Neural cell (in vitro differentiated cells): ENCODE measurements around the gene PARVB. TPM values are rescaled to one million over a fixed set of nuclear protein-coding genes. Genes with fewer than 3 reads are reported as not detected.

Source experiments
- H2AFZ ChIP-seq: fragments of 200-600, 300-800 bp; sonication (generic), shearing (Covaris generic); 2 replicates; pipeline ENCODE4 v1.6.0; 2014; ENCODE audit warnings: low read depth, mild to moderate bottlenecking, antibody characterized with exemption, low read length, moderate library complexity
- H3F3A ChIP-seq: fragments of 200-600 bp; shearing (Covaris generic); 2 replicates; pipeline ENCODE4 v1.6.1; 2016; ENCODE audit warnings: mild to moderate bottlenecking, moderate library complexity, mixed read lengths, antibody characterized with exemption, low read length; ENCODE audit not compliant: insufficient read depth, poor library complexity, severe bottlenecking
- H3K27ac ChIP-seq: fragments of 200-600, 300-800 bp; sonication (generic), shearing (Covaris generic); 2 replicates; pipeline ENCODE4 v1.5.1; 2014; ENCODE audit warnings: mild to moderate bottlenecking, low read length, moderate library complexity
- H3K27me3 ChIP-seq: fragments of 300-800, 200-600 bp; sonication (generic), shearing (Covaris generic); 2 replicates; pipeline ENCODE4 v1.6.0; 2014; ENCODE audit warnings: mild to moderate bottlenecking, low read depth, low read length, moderate library complexity; ENCODE audit not compliant: insufficient read depth
- H3K36me3 ChIP-seq: fragments of 300-800, 200-600 bp; sonication (generic), shearing (Covaris generic); 2 replicates; pipeline ENCODE4 v1.5.1; 2014; ENCODE audit warnings: mild to moderate bottlenecking, antibody characterized with exemption, low read length, moderate library complexity; ENCODE audit not compliant: insufficient read depth
- H3K4me2 ChIP-seq: fragments of 300-800, 200-600 bp; sonication (generic), shearing (Covaris generic); 2 replicates; pipeline ENCODE4 v1.6.0; 2014; ENCODE audit warnings: mild to moderate bottlenecking, low read length
- H3K4me3 ChIP-seq: fragments of 300-800, 200-600 bp; sonication (generic), shearing (Covaris generic); 2 replicates; pipeline ENCODE4 v1.5.1; 2014; ENCODE audit warnings: mild to moderate bottlenecking, low read length, moderate library complexity
- H3K79me2 ChIP-seq: fragments of 200-600 bp; shearing (Covaris generic); replicated peaks from 2 replicates; pipeline ENCODE4 v1.6.0; 2014; ENCODE audit warnings: mild to moderate bottlenecking, low read length, moderate library complexity; ENCODE audit not compliant: insufficient read depth
- H3K9ac ChIP-seq: fragments of 300-800, 200-600 bp; sonication (generic), shearing (Covaris generic); 2 replicates; pipeline ENCODE4 v1.6.1; 2016; ENCODE audit warnings: mild to moderate bottlenecking, low read length, mixed read lengths
- H3K9me2 ChIP-seq: fragments of 200-600 bp; shearing (Covaris generic); 2 replicates; pipeline ENCODE4 v1.6.1; 2016; ENCODE audit warnings: mild to moderate bottlenecking, low read length, mixed read lengths; ENCODE audit not compliant: insufficient read depth
- H3K9me3 ChIP-seq: fragments of 200-600, 300-800 bp; sonication (generic), shearing (Covaris generic); 2 replicates; pipeline ENCODE4 v1.6.1; 2016; ENCODE audit warnings: mild to moderate bottlenecking, mixed run types, low read length, moderate library complexity, mixed read lengths
- H4K20me1 ChIP-seq: fragments of 200-600 bp; shearing (Covaris generic); 2 replicates; pipeline ENCODE4 v1.6.1; 2016; ENCODE audit warnings: mild to moderate bottlenecking, mixed run types; ENCODE audit not compliant: insufficient read depth
- EP300 ChIP-seq: fragments of 450-650 bp; conservative IDR thresholded peaks from 2 replicates; pipeline ENCODE4 v1.6.1; 2014; ENCODE audit warnings: antibody characterized with exemption, mild to moderate bottlenecking, moderate library complexity; ENCODE audit not compliant: poor library complexity, severe bottlenecking
- EZH2 ChIP-seq: fragments of 200-600, 300-800 bp; shearing (Covaris generic), sonication (generic); IDR thresholded peaks from 2 replicates; pipeline ENCODE4 v1.6.1; 2014; ENCODE audit warnings: antibody characterized with exemption, low read length, borderline replicate concordance, mild to moderate bottlenecking; ENCODE audit not compliant: insufficient read depth, poor library complexity, severe bottlenecking
- MXI1 ChIP-seq: fragments of 450-650 bp; conservative IDR thresholded peaks from 2 replicates; pipeline ENCODE4 v1.6.1; 2014; ENCODE audit warnings: antibody characterized with exemption, mild to moderate bottlenecking; ENCODE audit not compliant: poor library complexity, severe bottlenecking
- POLR2AphosphoS5 ChIP-seq: IDR thresholded peaks from 2 replicates; pipeline ENCODE4 v1.6.1; 2012
- RAD21 ChIP-seq: fragments of 450-650 bp; conservative IDR thresholded peaks from 2 replicates; pipeline ENCODE4 v1.6.1; 2014; ENCODE audit warnings: antibody characterized with exemption, mild to moderate bottlenecking, moderate library complexity
- SMC3 ChIP-seq: fragments of 450-650 bp; conservative IDR thresholded peaks from 2 replicates; pipeline ENCODE4 v1.6.1; 2014; ENCODE audit warnings: antibody characterized with exemption, mild to moderate bottlenecking, moderate library complexity; ENCODE audit not compliant: poor library complexity
- TAF1 ChIP-seq: IDR thresholded peaks from 2 replicates; pipeline ENCODE4 v1.6.1; 2012; ENCODE audit warnings: low read depth
- polyA plus RNA-seq: library from polyadenylated mRNA; depleted of rRNA; stranded (reverse); fragments of >200 nt; gene quantifications from 2 replicates; pipeline ENCODE4 v1.2.3, GENCODE V29; 2014
- TF ChIP-seq, protein P1 (sequence below): fragments of 450-650 bp; IDR thresholded peaks from 2 replicates; pipeline ENCODE4 v1.5.1; 2014; ENCODE audit warnings: antibody characterized with exemption, mild to moderate bottlenecking, moderate library complexity; ENCODE audit not compliant: poor library complexity, severe bottlenecking
- TF ChIP-seq, protein P2 (sequence below): IDR thresholded peaks from 2 replicates; pipeline ENCODE4 v1.6.1; 2012; ENCODE audit warnings: borderline replicate concordance

PARVB gene
- polyA plus RNA-seq, 1 donor from 2014 or later = 1.2 TPM

DNA sequence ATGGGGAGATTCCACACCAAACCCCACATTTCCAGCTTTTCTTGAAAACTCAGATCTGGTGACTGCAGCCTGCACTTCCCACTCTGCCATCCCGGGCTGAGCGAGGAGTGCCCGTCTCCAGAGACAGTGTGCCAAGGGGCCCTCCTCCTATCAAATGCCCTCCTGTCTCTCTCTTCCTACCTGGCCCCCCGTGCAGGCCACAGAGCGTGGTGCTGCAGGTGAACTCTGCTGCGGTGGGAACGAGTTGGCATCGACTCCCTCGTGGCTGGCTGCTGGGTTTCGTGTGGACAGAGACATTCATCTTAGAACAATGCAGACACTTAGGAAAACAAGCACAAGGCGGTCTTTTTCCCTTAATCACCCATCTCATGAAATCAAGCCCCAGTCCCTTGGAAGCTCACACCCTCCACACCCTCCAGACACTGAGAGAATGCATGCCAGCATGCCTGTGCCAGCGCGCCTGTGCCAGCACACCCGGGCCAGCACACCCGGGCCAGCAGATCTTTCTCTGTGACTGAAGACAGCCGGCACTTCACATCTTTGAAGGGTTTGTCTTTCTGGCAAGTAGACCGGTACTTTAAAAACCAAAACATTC lies 65.0 kb downstream of the PARVB start:
- Histone ChIP-seq H3K4me3 (no peak overlapping the region), H3K36me3 (no peaks in the 10 kb centered on the region), H3K27ac (no peak overlapping the region), H3K79me2 (no peaks in the 10 kb centered on the region), H3K9me2 (no peaks in the 10 kb centered on the region), H3K9me3 (no peaks in the 10 kb centered on the region), H3K27me3 (no peaks in the 10 kb centered on the region), H4K20me1 (no peaks in the 10 kb centered on the region), H3K4me2 (no peak overlapping the region), H3K9ac (no peak overlapping the region), H3F3A (no peaks in the 10 kb centered on the region), H2AFZ (no peak overlapping the region)
- TF ChIP-seq, protein P1, sequence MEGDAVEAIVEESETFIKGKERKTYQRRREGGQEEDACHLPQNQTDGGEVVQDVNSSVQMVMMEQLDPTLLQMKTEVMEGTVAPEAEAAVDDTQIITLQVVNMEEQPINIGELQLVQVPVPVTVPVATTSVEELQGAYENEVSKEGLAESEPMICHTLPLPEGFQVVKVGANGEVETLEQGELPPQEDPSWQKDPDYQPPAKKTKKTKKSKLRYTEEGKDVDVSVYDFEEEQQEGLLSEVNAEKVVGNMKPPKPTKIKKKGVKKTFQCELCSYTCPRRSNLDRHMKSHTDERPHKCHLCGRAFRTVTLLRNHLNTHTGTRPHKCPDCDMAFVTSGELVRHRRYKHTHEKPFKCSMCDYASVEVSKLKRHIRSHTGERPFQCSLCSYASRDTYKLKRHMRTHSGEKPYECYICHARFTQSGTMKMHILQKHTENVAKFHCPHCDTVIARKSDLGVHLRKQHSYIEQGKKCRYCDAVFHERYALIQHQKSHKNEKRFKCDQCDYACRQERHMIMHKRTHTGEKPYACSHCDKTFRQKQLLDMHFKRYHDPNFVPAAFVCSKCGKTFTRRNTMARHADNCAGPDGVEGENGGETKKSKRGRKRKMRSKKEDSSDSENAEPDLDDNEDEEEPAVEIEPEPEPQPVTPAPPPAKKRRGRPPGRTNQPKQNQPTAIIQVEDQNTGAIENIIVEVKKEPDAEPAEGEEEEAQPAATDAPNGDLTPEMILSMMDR = no peak
- TF ChIP-seq EP300 (no peak), MXI1 (no peak), RAD21 (no peak)
- TF ChIP-seq, protein P2, sequence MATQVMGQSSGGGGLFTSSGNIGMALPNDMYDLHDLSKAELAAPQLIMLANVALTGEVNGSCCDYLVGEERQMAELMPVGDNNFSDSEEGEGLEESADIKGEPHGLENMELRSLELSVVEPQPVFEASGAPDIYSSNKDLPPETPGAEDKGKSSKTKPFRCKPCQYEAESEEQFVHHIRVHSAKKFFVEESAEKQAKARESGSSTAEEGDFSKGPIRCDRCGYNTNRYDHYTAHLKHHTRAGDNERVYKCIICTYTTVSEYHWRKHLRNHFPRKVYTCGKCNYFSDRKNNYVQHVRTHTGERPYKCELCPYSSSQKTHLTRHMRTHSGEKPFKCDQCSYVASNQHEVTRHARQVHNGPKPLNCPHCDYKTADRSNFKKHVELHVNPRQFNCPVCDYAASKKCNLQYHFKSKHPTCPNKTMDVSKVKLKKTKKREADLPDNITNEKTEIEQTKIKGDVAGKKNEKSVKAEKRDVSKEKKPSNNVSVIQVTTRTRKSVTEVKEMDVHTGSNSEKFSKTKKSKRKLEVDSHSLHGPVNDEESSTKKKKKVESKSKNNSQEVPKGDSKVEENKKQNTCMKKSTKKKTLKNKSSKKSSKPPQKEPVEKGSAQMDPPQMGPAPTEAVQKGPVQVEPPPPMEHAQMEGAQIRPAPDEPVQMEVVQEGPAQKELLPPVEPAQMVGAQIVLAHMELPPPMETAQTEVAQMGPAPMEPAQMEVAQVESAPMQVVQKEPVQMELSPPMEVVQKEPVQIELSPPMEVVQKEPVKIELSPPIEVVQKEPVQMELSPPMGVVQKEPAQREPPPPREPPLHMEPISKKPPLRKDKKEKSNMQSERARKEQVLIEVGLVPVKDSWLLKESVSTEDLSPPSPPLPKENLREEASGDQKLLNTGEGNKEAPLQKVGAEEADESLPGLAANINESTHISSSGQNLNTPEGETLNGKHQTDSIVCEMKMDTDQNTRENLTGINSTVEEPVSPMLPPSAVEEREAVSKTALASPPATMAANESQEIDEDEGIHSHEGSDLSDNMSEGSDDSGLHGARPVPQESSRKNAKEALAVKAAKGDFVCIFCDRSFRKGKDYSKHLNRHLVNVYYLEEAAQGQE = no peak

DNA sequence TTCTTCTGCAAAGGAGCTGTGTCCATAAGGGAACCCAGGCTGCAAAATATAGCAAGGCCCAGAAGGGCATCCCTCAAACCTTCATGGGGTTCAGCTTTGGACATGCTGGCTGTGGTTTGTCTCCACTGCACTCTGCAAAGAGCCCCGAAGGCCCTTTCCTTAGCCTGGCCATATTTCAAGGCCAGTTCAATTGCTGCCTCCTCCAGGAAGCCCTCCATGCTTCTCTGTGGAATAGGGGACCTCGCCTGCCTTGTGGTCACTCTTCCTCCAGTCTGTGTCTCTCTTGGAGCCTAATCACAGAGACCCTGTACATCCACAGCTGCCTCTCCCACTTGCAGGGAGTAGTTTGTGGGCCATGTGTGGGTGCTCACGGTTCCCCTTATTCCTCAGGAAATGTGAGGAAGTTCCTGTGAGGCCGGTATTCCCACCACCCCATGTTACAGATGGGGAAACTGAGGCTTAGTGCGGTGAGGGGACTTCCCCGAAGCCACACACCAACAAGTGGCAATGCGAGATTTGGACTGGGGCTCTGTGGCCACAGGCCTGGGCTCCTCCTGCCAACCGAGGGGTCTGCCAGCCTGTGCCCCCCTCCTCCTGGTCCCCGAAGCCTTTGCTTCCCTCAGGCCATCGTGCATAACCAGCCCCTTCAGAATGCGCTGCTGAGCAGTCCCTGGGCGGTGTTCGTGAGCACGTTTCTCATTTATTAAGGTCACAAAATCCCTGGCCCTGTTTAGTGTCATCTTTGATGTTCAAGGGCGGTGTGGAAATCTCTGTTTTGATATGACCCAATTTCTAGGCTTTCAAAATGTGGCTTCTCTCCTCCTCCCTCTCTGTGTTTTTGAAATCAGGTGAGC lies 65.8 kb downstream of the PARVB start:
- no peaks in the 10 kb centered on the region for H3K9me2 ChIP-seq
- H3K4me2 ChIP-seq = no peak overlapping the region
- no peak overlapping the region for H3K4me3 ChIP-seq
- TF ChIP-seq EP300 = no peak
- TF ChIP-seq, protein P2 = no peak
- TF ChIP-seq, protein P1 = no peak
- no peak for TF ChIP-seq TAF1
- no peak for TF ChIP-seq MXI1
- TF ChIP-seq POLR2AphosphoS5 = no peak
- TF ChIP-seq EZH2 = no peak
- TF ChIP-seq RAD21 = no peak
- no peak for TF ChIP-seq SMC3
- no peaks in the 10 kb centered on the region for H4K20me1 ChIP-seq
- no peaks in the 10 kb centered on the region for H3K36me3 ChIP-seq
- no peak overlapping the region for H3K27ac ChIP-seq
- no peak overlapping the region for H2AFZ ChIP-seq
- no peaks in the 10 kb centered on the region for H3K27me3 ChIP-seq
- H3K79me2 ChIP-seq = no peaks in the 10 kb centered on the region
- no peak overlapping the region for H3K9ac ChIP-seq
- H3K9me3 ChIP-seq = no peaks in the 10 kb centered on the region
- H3F3A ChIP-seq = no peaks in the 10 kb centered on the region
